PFSK-1 (cell line): ENCODE measurements around the gene KRT23.

Experiments used
- POLR2AphosphoS5 ChIP-seq: IDR thresholded peaks from 2 replicates; pipeline ENCODE4 v1.6.1; 2012; ENCODE audit warnings: low read depth, mild to moderate bottlenecking, control low read depth, low read length, moderate library complexity
- TAF1 ChIP-seq: IDR thresholded peaks from 2 replicates; pipeline ENCODE4 v1.6.1; 2012; ENCODE audit warnings: low read length, control low read depth, borderline replicate concordance; ENCODE audit not compliant: insufficient read depth
- TF ChIP-seq, protein P1 (sequence below), 2 experiments: IDR thresholded peaks; 2 replicates each; pipeline versions ENCODE4 v1.6.1 to v1.8.0; 2011 to 2012; ENCODE audit warnings: low read depth in 2 of 2, low read length in 2 of 2, control low read depth in 1 of 2, inconsistent platforms in 1 of 2, mild to moderate bottlenecking in 1 of 2, moderate library complexity in 1 of 2; ENCODE audit not compliant: insufficient read depth in 1 of 2

DNA sequence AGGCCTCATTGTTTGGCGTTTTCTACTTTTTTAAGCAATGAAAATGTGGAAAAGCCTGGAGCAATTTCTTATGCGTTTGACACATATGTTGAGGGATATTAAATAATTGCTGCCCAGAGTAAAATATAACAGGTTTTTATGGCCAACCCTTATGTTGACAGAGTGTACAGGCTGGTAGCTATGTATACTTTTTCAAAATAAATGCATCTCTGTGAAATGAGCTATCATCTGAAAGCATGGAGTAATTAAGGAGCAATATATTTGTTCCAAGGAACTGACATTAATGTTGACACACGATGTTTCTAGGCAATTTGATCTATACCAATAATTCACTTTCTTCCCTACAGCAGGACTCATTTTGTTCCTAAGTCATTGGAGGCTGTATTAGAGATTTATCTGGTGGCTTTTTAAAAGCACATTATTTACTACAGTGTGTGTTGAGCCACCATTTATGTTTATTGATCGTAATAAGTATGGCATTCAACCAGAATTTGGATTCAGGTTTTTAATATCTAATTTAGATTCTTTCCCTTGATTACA is 40.5 kb downstream of the KRT23 start:
- no peak for TF ChIP-seq POLR2AphosphoS5
- TF ChIP-seq TAF1: no peak
- TF ChIP-seq, protein P1, sequence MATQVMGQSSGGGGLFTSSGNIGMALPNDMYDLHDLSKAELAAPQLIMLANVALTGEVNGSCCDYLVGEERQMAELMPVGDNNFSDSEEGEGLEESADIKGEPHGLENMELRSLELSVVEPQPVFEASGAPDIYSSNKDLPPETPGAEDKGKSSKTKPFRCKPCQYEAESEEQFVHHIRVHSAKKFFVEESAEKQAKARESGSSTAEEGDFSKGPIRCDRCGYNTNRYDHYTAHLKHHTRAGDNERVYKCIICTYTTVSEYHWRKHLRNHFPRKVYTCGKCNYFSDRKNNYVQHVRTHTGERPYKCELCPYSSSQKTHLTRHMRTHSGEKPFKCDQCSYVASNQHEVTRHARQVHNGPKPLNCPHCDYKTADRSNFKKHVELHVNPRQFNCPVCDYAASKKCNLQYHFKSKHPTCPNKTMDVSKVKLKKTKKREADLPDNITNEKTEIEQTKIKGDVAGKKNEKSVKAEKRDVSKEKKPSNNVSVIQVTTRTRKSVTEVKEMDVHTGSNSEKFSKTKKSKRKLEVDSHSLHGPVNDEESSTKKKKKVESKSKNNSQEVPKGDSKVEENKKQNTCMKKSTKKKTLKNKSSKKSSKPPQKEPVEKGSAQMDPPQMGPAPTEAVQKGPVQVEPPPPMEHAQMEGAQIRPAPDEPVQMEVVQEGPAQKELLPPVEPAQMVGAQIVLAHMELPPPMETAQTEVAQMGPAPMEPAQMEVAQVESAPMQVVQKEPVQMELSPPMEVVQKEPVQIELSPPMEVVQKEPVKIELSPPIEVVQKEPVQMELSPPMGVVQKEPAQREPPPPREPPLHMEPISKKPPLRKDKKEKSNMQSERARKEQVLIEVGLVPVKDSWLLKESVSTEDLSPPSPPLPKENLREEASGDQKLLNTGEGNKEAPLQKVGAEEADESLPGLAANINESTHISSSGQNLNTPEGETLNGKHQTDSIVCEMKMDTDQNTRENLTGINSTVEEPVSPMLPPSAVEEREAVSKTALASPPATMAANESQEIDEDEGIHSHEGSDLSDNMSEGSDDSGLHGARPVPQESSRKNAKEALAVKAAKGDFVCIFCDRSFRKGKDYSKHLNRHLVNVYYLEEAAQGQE (IDR thresholded peaks at IDR 0.05; ENCODE audit: insufficient read depth in 1 of 2, low read depth in 2 of 2, low read length in 2 of 2): no peak
